ENCODE measurements around the gene C10orf90.

C10orf90 gene

DNA sequence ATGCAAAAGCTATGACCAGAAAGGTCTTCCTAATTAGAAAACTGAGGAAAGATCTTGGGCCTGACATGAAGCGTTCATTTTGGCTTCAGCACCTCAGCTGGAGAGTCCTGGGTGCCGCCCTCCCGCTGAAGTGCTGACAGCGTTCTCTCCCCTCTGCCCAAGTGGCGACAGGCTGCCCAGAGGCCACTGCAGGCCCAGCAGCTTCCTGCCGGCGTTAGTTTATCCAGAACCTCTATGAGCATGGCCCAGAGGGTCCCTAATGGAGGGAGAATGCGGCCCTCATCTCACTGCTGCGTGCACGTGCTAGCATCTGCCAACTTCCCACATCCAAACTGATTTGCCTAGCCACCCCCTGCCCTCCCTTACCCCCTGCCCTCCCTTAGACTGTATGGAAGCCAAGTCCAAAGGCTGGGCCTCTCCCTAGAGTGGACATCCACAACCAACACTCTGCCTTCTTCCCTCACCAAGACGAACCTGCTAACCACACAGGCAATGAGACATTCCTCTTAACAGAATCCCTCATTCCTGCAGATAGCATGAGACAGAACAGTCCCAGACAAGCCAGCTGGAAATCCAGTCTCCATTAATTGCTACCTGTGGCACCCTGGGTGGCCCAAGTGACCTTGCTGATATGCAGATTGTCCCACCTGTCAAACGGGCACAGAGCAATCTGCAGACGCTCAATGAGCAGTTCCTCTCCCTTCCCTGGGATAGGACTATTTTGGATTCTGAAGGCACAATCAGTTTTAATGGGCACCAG, 108.4 kb downstream of the C10orf90 start:
- no peaks in the 10 kb centered on the region for H4K20me1 ChIP-seq (ENCODE audit: insufficient read depth, low read length)
- no peak overlapping the region for H2AFZ ChIP-seq (ENCODE audit: low read length)
- no peak overlapping the region for H3K4me3 ChIP-seq (ENCODE audit: low read depth, low read length, poor library complexity, severe bottlenecking)
- H3K9ac ChIP-seq (ENCODE audit: low read length), result no peak overlapping the region
- no peaks in the 10 kb centered on the region for H3K36me3 ChIP-seq (ENCODE audit: insufficient read depth, low read length)
- H3K9me3 ChIP-seq (ENCODE audit: low read length), result no peaks in the 10 kb centered on the region
- no peak overlapping the region for H3K27ac ChIP-seq (ENCODE audit: low read depth, low read length, poor library complexity, severe bottlenecking)
- H3K79me2 ChIP-seq (ENCODE audit: insufficient read depth, low read length), result no peaks in the 10 kb centered on the region
- no peaks in the 10 kb centered on the region for H3K4me1 ChIP-seq (ENCODE audit: insufficient read depth, low read length, severe bottlenecking)
- H3F3A ChIP-seq (ENCODE audit: insufficient read depth, low read length), result no peaks in the 10 kb centered on the region
- no peak for TF ChIP-seq EZH2 (IDR thresholded peaks at IDR 0.05; ENCODE audit: borderline replicate concordance, low read length)
- TF ChIP-seq, protein P1, sequence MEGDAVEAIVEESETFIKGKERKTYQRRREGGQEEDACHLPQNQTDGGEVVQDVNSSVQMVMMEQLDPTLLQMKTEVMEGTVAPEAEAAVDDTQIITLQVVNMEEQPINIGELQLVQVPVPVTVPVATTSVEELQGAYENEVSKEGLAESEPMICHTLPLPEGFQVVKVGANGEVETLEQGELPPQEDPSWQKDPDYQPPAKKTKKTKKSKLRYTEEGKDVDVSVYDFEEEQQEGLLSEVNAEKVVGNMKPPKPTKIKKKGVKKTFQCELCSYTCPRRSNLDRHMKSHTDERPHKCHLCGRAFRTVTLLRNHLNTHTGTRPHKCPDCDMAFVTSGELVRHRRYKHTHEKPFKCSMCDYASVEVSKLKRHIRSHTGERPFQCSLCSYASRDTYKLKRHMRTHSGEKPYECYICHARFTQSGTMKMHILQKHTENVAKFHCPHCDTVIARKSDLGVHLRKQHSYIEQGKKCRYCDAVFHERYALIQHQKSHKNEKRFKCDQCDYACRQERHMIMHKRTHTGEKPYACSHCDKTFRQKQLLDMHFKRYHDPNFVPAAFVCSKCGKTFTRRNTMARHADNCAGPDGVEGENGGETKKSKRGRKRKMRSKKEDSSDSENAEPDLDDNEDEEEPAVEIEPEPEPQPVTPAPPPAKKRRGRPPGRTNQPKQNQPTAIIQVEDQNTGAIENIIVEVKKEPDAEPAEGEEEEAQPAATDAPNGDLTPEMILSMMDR (IDR thresholded peaks at IDR 0.05; ENCODE audit: low read length), result no peak
- no peaks in the 10 kb centered on the region for H3K27me3 ChIP-seq (ENCODE audit: insufficient read depth, low read length)
- no peaks in the 10 kb centered on the region for H3K9me2 ChIP-seq (ENCODE audit: low read depth, low read length)
- H3K4me2 ChIP-seq (ENCODE audit: low read length), result no peak overlapping the region

DNA sequence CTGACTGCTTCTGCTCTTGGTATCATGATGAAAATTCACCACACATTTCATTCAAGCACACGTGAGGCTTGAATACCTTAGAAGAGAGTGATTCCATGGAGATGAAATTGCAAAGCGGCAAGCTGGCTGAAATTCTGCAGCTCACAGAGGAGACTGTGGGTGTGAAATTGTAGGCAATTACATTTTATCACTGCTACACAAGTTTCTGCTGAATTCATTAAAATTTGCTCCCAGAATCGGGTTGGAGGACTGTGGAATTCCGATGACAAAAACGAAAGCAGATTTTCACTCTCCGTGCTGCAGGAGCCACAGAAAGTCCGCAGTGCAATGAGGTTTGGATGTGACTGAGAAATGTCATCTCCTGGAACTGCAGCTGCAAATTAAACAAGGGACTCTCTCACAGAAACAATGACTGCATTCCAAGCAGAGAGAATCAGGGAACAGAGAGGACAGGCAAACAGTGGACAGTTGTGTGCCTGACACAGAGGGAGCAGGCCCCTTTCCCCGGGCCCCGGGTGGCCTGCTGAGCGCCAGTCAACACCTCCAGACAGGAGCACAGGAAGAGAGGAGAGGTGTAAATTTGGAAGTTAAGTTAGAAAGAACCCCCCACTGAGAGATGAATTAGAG, 109.1 kb downstream of the C10orf90 start:
- no peak overlapping the region for H3K4me3 ChIP-seq (ENCODE audit: low read depth, low read length, poor library complexity, severe bottlenecking)
- TF ChIP-seq, protein P1 (IDR thresholded peaks at IDR 0.05; ENCODE audit: low read length), result no peak
- no peak for TF ChIP-seq EZH2 (IDR thresholded peaks at IDR 0.05; ENCODE audit: borderline replicate concordance, low read length)
- H3K9me2 ChIP-seq (ENCODE audit: low read depth, low read length), result no peaks in the 10 kb centered on the region
- H3F3A ChIP-seq (ENCODE audit: insufficient read depth, low read length), result no peaks in the 10 kb centered on the region
- no peak overlapping the region for H2AFZ ChIP-seq (ENCODE audit: low read length)
- no peaks in the 10 kb centered on the region for H3K4me1 ChIP-seq (ENCODE audit: insufficient read depth, low read length, severe bottlenecking)
- no peaks in the 10 kb centered on the region for H3K36me3 ChIP-seq (ENCODE audit: insufficient read depth, low read length)
- no peak overlapping the region for H3K9ac ChIP-seq (ENCODE audit: low read length)
- H3K9me3 ChIP-seq (ENCODE audit: low read length), result no peaks in the 10 kb centered on the region
- no peaks in the 10 kb centered on the region for H4K20me1 ChIP-seq (ENCODE audit: insufficient read depth, low read length)
- no peak overlapping the region for H3K27ac ChIP-seq (ENCODE audit: low read depth, low read length, poor library complexity, severe bottlenecking)
- H3K79me2 ChIP-seq (ENCODE audit: insufficient read depth, low read length), result no peaks in the 10 kb centered on the region
- H3K27me3 ChIP-seq (ENCODE audit: insufficient read depth, low read length), result no peaks in the 10 kb centered on the region
- no peak overlapping the region for H3K4me2 ChIP-seq (ENCODE audit: low read length)

DNA sequence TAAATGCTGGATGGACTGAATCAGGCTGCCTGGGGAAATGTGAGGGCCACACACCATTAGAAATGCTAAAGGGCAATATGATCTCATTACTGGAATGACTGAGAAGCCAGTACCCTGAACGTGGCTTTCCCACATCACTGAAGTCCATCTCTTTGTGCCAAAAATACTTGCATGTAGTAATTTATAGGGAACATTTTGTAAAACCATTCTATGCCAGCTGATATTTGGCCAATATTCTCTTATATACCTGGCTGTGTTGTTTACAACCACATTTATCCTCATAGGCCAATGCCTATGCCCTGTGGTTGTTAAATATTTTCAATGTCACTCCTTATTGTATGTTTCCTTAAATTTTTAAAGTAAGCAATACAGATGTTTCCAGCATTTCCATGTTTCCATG, 111.6 kb downstream of the C10orf90 start:
- Histone ChIP-seq H2AFZ (ENCODE audit: low read length) (no peak overlapping the region), H3K27me3 (ENCODE audit: insufficient read depth, low read length) (no peaks in the 10 kb centered on the region), H3K9ac (ENCODE audit: low read length) (no peak overlapping the region), H3K27ac (ENCODE audit: low read depth, low read length, poor library complexity, severe bottlenecking) (no peak overlapping the region), H4K20me1 (ENCODE audit: insufficient read depth, low read length) (no peaks in the 10 kb centered on the region), H3K79me2 (ENCODE audit: insufficient read depth, low read length) (no peaks in the 10 kb centered on the region), H3K4me1 (ENCODE audit: insufficient read depth, low read length, severe bottlenecking) (no peaks in the 10 kb centered on the region), H3K4me2 (ENCODE audit: low read length) (no peak overlapping the region), H3K9me3 (ENCODE audit: low read length) (no peaks in the 10 kb centered on the region), H3K9me2 (ENCODE audit: low read depth, low read length) (no peaks in the 10 kb centered on the region), H3F3A (ENCODE audit: insufficient read depth, low read length) (no peaks in the 10 kb centered on the region), H3K36me3 (ENCODE audit: insufficient read depth, low read length) (no peaks in the 10 kb centered on the region), H3K4me3 (ENCODE audit: low read depth, low read length, poor library complexity, severe bottlenecking) (no peak overlapping the region)
- no peak for TF ChIP-seq EZH2 (IDR thresholded peaks at IDR 0.05; ENCODE audit: borderline replicate concordance, low read length)
- TF ChIP-seq, protein P1 (IDR thresholded peaks at IDR 0.05; ENCODE audit: low read length), result no peak
